Nephron progenitor cell (in vitro differentiated cells): ENCODE measurements around the gene ALOX12B.
"Not testable (repeated sequence)": the region's sequence is repeated elsewhere in the genome, so short reads cannot be mapped to it uniquely, and the experiment has no call there.

Experiments
- DNase-seq: peaks from one replicate; pipeline ENCODE4 v3.0.0; 2021
- H3K27ac Mint-ChIP-seq: 2 replicates; pipeline ENCODE4 v1.8.0; 2021; ENCODE audit warnings: mild to moderate bottlenecking, moderate library complexity, mixed read lengths
- H3K27me3 Mint-ChIP-seq: 2 replicates; pipeline ENCODE4 v1.8.0; 2021; ENCODE audit warnings: mild to moderate bottlenecking, low read depth, mixed read lengths; ENCODE audit not compliant: poor library complexity
- H3K36me3 Mint-ChIP-seq: 2 replicates; pipeline ENCODE4 v1.8.0; 2021; ENCODE audit warnings: low read depth, mixed read lengths
- H3K4me1 Mint-ChIP-seq: 2 replicates; pipeline ENCODE4 v1.8.0; 2021; ENCODE audit warnings: mixed read lengths
- H3K4me3 Mint-ChIP-seq: 2 replicates; pipeline ENCODE4 v1.8.0; 2021; ENCODE audit warnings: mild to moderate bottlenecking, moderate library complexity, mixed read lengths
- H3K9me3 Mint-ChIP-seq: 2 replicates; pipeline ENCODE4 v1.8.0; 2021; ENCODE audit warnings: mild to moderate bottlenecking, moderate library complexity, mixed read lengths
- TF ChIP-seq, protein P1 (sequence below): fragments of 200-600 bp; sonication (generic); IDR thresholded peaks from 2 replicates; pipeline ENCODE4 v1.5.0; 2021; ENCODE audit warnings: antibody characterized with exemption

The ALOX12B gene

DNA sequence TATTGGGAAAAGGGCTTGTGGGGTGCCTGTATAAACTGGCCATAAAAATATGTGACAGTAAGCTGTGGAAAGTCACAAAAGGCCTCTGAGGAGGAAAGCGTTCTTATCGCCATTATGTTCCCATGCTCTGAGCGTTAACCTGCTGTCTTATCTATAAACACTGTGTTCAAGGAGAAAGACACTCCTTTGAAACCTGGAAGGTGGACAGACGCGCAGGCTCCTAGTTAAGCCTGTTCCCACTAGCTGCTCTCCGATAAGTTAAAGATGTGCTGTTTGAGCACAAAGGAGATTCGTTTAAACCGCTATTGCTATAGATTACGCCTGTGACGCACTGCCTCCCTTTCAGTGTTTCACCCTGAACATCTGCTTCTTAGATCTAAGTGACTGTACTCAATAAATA, 5.2 kb downstream of the ALOX12B start:
- Mint-ChIP-seq H3K4me1 (no peaks in the 10 kb centered on the region), H3K36me3 (no peaks in the 10 kb centered on the region), H3K9me3 (peaks cover 3% of the 10 kb centered on the region), H3K27ac (no peak overlapping the region), H3K27me3 (peaks cover 98% of the 10 kb centered on the region), H3K4me3 (no peak overlapping the region)
- TF ChIP-seq, protein P1, sequence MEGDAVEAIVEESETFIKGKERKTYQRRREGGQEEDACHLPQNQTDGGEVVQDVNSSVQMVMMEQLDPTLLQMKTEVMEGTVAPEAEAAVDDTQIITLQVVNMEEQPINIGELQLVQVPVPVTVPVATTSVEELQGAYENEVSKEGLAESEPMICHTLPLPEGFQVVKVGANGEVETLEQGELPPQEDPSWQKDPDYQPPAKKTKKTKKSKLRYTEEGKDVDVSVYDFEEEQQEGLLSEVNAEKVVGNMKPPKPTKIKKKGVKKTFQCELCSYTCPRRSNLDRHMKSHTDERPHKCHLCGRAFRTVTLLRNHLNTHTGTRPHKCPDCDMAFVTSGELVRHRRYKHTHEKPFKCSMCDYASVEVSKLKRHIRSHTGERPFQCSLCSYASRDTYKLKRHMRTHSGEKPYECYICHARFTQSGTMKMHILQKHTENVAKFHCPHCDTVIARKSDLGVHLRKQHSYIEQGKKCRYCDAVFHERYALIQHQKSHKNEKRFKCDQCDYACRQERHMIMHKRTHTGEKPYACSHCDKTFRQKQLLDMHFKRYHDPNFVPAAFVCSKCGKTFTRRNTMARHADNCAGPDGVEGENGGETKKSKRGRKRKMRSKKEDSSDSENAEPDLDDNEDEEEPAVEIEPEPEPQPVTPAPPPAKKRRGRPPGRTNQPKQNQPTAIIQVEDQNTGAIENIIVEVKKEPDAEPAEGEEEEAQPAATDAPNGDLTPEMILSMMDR = no peak
- no peak for DNase-seq

DNA sequence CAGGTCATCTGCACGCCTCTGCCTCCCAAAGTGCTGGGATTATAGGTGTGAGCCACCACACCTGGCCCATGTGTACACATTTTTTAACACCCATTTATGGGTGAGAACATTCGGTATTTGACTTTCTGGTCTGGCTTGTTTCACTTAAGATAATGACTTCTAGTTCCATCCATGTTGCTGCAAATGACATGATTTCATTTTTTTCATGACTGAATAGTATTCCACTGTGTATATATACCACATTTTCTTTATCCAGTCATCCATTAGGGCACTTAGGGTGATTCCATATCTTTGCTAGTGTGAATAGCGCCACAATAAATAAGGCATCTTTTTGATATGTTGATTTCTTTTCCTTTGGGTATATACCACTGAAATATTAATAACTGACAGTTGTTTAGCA, 5.6 kb downstream of the ALOX12B start:
- no peak overlapping the region for H3K27ac Mint-ChIP-seq

DNA sequence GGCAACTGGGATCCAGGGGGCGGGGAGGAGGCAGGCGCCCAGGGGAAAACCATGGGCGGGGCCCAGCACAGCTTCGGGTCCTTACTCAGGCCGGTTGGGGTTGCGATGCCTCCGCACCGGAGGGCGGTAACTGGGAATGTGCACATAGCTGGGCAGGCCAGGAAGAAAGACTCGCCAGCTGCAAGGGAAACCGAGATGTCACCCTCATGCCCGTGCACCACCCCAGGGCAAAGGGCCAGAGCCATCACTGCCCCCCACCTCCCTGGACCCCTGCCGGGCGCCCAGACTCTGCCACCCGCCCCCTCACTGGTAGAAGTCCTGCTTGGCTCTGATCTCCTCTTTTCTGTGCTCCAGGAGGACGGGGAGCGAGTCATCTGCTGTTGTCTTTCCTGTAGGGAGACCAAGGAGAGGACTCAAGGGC, 6.7 kb downstream of the ALOX12B start:
- Mint-ChIP-seq H3K9me3 (peaks cover 3% of the 10 kb centered on the region), H3K36me3 (no peaks in the 10 kb centered on the region), H3K27ac (no peak overlapping the region), H3K27me3 (peaks cover 99% of the 10 kb centered on the region), H3K4me3 (no peak overlapping the region), H3K4me1 (no peaks in the 10 kb centered on the region)
- no peak for DNase-seq
- TF ChIP-seq, protein P1 = no peak

More for the DNA sequence above, 5.6 kb downstream of the ALOX12B start:
- H3K9me3 Mint-ChIP-seq = peaks cover 3% of the 10 kb centered on the region
- H3K27me3 Mint-ChIP-seq = peaks cover 99% of the 10 kb centered on the region
- H3K4me3 Mint-ChIP-seq = no peak overlapping the region
- DNase-seq = no peak
- TF ChIP-seq, protein P1 = no peak
- H3K4me1 Mint-ChIP-seq = no peaks in the 10 kb centered on the region
- no peaks in the 10 kb centered on the region for H3K36me3 Mint-ChIP-seq

DNA sequence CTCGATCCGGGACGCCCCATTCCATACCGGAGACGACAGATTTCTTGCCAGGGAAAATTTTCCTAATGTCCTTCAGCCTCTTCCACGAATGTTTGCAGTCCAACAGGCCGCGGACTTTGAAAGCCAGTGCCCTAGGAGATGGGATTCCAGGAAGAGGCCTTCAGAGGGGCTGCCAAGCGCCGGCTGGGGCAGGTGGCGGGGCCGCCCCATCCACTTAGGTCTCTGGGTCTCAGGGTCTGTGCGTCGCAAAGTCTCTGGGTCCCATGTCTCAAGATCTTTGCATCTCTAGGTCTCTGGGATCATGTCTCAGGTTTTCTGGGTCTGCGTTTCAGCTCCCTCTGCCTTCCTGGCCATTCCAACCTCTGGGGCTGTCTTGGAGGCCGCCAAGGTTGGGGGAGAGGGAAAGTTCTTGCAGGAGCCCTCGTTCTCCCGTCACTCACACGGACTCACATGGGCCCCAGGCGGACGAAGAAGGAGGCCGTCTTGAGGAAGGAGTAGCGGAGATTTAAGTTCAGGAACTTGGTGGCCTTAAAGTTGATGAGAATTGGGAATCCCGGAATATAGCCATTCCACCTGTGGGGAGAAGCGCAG, 7.2 kb downstream of the ALOX12B start:
- Mint-ChIP-seq H3K27me3 (peaks cover 99% of the 10 kb centered on the region), H3K36me3 (no peaks in the 10 kb centered on the region), H3K9me3 (peaks cover 3% of the 10 kb centered on the region), H3K4me1 (no peaks in the 10 kb centered on the region), H3K27ac (no peak overlapping the region), H3K4me3 (peak overlapping the region; percentile 83)
- TF ChIP-seq, protein P1 = no peak
- no peak for DNase-seq

DNA sequence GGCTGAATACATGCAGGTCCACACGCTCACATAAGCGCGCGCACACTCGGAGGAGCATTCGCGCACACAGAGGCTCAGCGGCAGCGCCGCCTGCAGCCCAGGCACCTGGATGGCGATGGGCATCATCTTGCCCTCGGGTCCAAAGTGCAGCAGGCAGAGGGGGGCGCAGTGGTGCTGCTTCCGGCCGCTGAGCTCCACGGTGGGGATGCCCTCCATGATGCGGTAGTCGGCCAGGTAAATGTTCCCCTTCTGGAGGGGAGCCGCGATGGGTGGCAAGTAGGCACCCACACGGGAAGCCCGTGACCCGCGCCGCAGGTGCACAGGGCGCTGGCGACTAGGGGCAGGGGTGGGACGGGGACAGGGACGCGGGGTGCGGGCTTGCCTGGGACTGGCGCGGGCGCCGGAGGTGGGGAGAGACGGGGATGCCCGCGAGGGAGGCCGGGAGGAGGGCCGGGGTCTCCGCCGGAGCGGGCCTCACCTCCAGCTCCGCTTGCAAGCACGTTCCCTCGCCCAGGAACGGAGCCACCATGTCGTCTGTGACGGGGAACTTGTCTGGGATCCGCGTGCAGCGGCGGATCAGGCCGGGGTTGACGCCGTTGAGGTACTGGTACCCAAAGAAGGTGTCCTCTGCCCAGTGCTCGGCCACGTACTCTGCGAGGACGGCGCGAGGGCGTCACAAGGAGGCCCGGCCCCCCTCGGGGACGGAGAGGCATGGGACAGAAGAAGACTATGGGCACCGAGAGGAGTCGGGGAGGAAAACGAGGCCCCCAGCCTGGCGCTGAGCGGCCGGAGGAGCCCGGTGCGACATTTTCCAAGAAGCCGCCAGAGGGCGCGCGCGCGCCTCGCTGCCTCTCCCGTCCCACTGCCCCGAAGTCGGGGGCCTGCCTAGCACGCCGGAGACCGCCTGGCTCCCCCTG, 8.0 kb downstream of the ALOX12B start:
- TF ChIP-seq, protein P1 = peak; percentile 92
- Mint-ChIP-seq H3K27me3 (peaks cover 99% of the 10 kb centered on the region), H3K27ac (no peak overlapping the region), H3K36me3 (no peaks in the 10 kb centered on the region), H3K4me1 (peaks cover 2% of the 10 kb centered on the region), H3K9me3 (peaks cover 3% of the 10 kb centered on the region), H3K4me3 (peak overlapping the region; percentile 83)
- DNase-seq = peak; percentile 86

DNA sequence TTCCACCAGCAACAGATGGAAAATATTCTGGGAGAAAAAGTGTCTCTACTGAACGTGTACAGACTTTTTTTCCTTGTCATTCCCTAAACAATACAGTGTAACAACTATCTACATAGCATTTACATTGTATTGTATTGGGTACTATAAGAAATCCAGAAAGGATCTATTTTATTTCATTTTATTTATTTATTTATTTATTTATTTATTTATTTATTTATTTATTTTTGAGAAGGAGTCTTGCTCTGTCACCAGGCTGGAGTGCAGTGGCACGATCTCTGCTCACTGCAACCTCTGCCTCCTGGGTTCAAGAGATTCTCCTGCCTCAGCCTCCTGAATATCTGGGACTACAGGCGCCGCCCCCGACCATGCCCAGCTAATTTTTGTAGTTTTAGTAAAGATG, 9.6 kb downstream of the ALOX12B start:
- not testable (repeated sequence) for H3K9me3 Mint-ChIP-seq, H3K4me3 Mint-ChIP-seq, H3K27ac Mint-ChIP-seq, H3K36me3 Mint-ChIP-seq, DNase-seq
- Mint-ChIP-seq H3K4me1 (peaks cover 17% of the 10 kb centered on the region), H3K27me3 (peaks cover 100% of the 10 kb centered on the region)
